SIG-M5 (cell line): ENCODE data around the gene THUMPD3.

Source experiments
- DNase-seq: peaks from one replicate; lab custom pipeline; 2025; lab: John Stamatoyannopoulos, UW

THUMPD3 gene

GRCh38 chr3:9422712-9423424, 60.0 kb downstream of the THUMPD3 start:
- peak; percentile 54 for DNase-seq

GRCh38 chr3:9428411-9428810, 65.6 kb downstream of the THUMPD3 start:
- DNase-seq: no peak

GRCh38 chr3:9430733-9431132, 67.9 kb downstream of the THUMPD3 start:
- DNase-seq: no peak

GRCh38 chr3:9433627-9434521, 71.0 kb downstream of the THUMPD3 start:
- DNase-seq: no peak

GRCh38 chr3:9435316-9435715, 72.5 kb downstream of the THUMPD3 start:
- DNase-seq: no peak
